Stimulated activated naive CD8-positive, alpha-beta T cell treated with anti-CD3 and anti-CD28 coated beads, Interleukin-15, Interleukin-2, amounts not matched to agents 100 ng/mL and 50 ng/mL, for 24 hours (primary cell): ENCODE measurements around the gene IMP4.
A peak's percentile ranks its signal among the peaks of the same experiment; 100 is the strongest.

Source experiments
- H3K27ac Mint-ChIP-seq: one replicate; pipeline ENCODE4 v1.8.0; 2021; ENCODE audit warnings: mild to moderate bottlenecking, mixed read lengths
- H3K27me3 Mint-ChIP-seq: one replicate; pipeline ENCODE4 v1.8.0; 2021; ENCODE audit warnings: mixed read lengths
- H3K36me3 Mint-ChIP-seq: one replicate; pipeline ENCODE4 v1.8.0; 2021; ENCODE audit warnings: low read depth, mixed read lengths
- H3K4me1 Mint-ChIP-seq: one replicate; pipeline ENCODE4 v1.8.0; 2021; ENCODE audit warnings: low read depth, mixed read lengths
- H3K4me3 Mint-ChIP-seq: one replicate; pipeline ENCODE4 v1.8.0; 2021; ENCODE audit warnings: mild to moderate bottlenecking, mixed read lengths
- H3K9me3 Mint-ChIP-seq: one replicate; pipeline ENCODE4 v1.8.0; 2021; ENCODE audit warnings: mixed read lengths

IMP4 gene

DNA sequence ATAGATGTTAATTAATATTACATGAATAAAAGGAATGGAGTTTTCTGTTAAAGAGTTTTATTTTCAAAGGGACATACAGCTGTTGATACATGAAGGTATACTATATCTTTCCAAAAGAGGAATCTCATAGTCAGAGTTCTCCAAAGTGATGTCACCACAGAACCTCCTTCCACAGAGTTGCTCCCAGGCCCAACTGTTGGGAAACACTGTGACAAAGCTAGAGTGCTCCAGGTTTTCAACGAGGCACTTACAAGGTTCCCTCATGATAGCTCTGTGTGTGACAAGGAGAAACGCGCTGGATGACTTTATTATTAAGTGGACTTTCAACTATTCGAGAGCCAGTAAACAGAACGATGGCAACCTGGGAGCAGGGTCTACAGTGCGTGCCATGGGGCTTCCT, 46.7 kb downstream of the IMP4 start:
- no peaks in the 10 kb centered on the region for H3K9me3 Mint-ChIP-seq
- H3K27me3 Mint-ChIP-seq = peaks cover 14% of the 10 kb centered on the region
- peaks cover 4% of the 10 kb centered on the region for H3K36me3 Mint-ChIP-seq
- H3K27ac Mint-ChIP-seq = no peak overlapping the region
- no peak overlapping the region for H3K4me3 Mint-ChIP-seq
- H3K4me1 Mint-ChIP-seq = peaks cover 21% of the 10 kb centered on the region

DNA sequence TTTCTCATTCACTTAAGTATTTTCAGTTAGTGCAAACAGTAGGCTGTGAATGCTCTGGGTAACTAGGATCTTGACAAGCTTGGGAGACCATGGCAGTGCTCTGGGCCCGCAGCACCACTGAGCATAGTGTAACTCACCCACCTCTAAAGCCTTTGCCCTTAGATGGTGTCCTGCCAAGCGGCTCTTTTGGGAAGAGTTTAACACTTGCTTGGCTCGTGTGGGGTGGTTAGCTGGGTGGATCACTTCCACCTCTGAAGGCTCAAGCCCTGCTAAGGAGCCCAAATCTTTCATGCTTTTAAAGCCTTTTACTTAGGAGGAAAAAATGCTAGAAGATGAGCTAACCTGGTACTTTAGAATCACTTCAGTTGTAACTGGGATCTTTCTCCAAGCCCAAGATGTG, 47.1 kb downstream of the IMP4 start:
- Mint-ChIP-seq H3K4me3 (no peak overlapping the region), H3K27ac (no peak overlapping the region), H3K4me1 (peaks cover 21% of the 10 kb centered on the region), H3K36me3 (peaks cover 4% of the 10 kb centered on the region), H3K27me3 (peaks cover 17% of the 10 kb centered on the region), H3K9me3 (no peaks in the 10 kb centered on the region)

GRCh38 chr2:130390460-130391057, 47.9 kb downstream of the IMP4 start:
- Mint-ChIP-seq H3K4me1 (peaks cover 16% of the 10 kb centered on the region), H3K9me3 (no peaks in the 10 kb centered on the region), H3K4me3 (peak overlapping the region; percentile 75), H3K27ac (peak overlapping the region; percentile 75), H3K27me3 (peaks cover 17% of the 10 kb centered on the region), H3K36me3 (peaks cover 4% of the 10 kb centered on the region)

- H3K36me3 Mint-ChIP-seq = no peaks in the 10 kb centered on the region
- H3K9me3 Mint-ChIP-seq = no peaks in the 10 kb centered on the region
- peaks cover 19% of the 10 kb centered on the region for H3K27me3 Mint-ChIP-seq
- peaks cover 12% of the 10 kb centered on the region for H3K4me1 Mint-ChIP-seq
- peak overlapping the region; percentile 78 for H3K27ac Mint-ChIP-seq
- H3K4me3 Mint-ChIP-seq = peak overlapping the region; percentile 75
Observed at GRCh38 chr2:130391058-130391871, 48.6 kb downstream of the IMP4 start.

GRCh38 chr2:130391872-130392670, 49.4 kb downstream of the IMP4 start:
- Mint-ChIP-seq H3K36me3 (no peaks in the 10 kb centered on the region), H3K27ac (peak overlapping the region; percentile 78), H3K4me1 (peaks cover 12% of the 10 kb centered on the region)

GRCh38 chr2:130393318-130393910, 50.7 kb downstream of the IMP4 start:
- H3K27me3 Mint-ChIP-seq = peaks cover 21% of the 10 kb centered on the region
- H3K27ac Mint-ChIP-seq = no peak overlapping the region
- H3K9me3 Mint-ChIP-seq = no peaks in the 10 kb centered on the region
- peaks cover 12% of the 10 kb centered on the region for H3K4me1 Mint-ChIP-seq
- H3K4me3 Mint-ChIP-seq = no peak overlapping the region
- H3K36me3 Mint-ChIP-seq = no peaks in the 10 kb centered on the region

More at GRCh38 chr2:130391872-130392670, 49.4 kb downstream of the IMP4 start:
- Mint-ChIP-seq H3K27me3 (peaks cover 21% of the 10 kb centered on the region), H3K9me3 (no peaks in the 10 kb centered on the region), H3K4me3 (peak overlapping the region; percentile 75)
